ENCODE data around the gene PYY.
"Not testable (repeated sequence)": the region's sequence is repeated elsewhere in the genome, so short reads cannot be mapped to it uniquely, and the experiment has no call there.

PYY gene

GRCh38 chr17:43945074-43945829 lies 8.5 kb downstream of the PYY start:
- DNase-seq (ENCODE audit: low spot score) = no peak

GRCh38 chr17:43942051-43942685 lies 11.6 kb downstream of the PYY start, which contains the start of gene PPY:
Gene PPY, minus strand, starts transcription at chr17:43942476. Its CDS starts 822 bp downstream, at chr17:43941654.
- DNase-seq (ENCODE audit: low spot score) = no peak

DNA sequence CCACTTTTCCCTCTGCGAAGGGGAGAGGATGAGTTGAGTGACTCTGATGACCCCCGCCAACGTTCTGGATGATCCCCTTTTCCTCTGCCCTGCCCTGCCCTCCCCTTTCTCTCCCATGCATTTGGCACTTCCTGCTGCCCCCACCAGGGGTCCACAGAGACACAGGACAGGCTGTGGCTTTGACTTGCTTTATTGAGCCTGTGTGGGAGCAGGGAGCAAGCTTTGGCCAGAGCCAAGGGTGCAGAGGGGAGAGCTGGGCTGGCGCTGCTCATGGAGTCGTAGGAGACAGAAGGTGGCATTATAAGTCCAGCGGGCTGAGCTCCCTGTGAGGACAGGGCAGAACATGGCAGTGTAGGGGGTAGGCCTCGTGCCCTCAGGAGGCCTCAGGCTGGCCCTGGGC lies 13.1 kb downstream of the PYY start:
- DNase-seq (ENCODE audit: low spot score) = peak; percentile 34

- no peak for DNase-seq (ENCODE audit: low spot score)
These were observed 13.9 kb downstream of the PYY start for GRCh38 chr17:43939886-43940285.

DNA sequence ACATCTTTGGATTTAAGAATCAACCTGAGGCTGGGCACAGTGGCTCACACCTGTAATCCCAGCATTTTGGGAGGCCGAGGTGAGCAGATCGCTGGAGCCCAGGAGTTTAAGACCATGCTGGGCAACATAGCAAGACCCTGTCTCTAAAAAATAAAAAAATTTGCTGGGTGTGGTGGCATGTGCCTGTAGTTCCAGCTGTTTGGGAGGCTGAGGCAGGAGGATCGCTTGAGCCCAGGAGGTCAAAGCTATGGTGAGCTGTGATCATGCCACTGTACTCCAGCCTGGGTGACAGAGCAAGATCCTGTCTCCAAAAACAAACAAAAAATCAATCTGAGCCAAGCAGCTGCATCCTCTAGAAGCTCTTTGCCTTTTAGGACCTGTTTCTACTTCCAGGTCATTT lies 14.3 kb downstream of the PYY start:
- not testable (repeated sequence) for DNase-seq (ENCODE audit: low spot score)

GRCh38 chr17:43938838-43939182 lies 14.9 kb downstream of the PYY start:
- DNase-seq (ENCODE audit: low spot score) = no peak

GRCh38 chr17:43936434-43936833 lies 17.3 kb downstream of the PYY start:
- peak; percentile 65 for DNase-seq (ENCODE audit: low spot score)

DNA sequence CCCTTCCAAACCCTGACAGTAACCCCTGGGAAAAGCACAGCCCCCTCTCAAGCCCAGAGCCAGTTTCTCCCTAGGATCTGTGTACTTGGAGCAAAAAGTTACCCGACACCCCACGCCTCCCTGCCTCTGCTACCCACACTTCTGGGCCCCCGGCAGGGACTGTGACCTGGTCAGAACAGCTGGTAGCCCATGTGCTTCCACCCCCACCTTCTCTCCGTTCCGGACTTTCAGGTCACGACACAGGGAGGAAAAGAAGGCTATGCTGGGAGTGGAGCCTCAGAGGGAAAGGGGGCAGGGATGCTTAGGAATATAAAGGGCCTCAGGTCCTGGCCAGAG lies 17.8 kb downstream of the PYY start:
- DNase-seq (ENCODE audit: low spot score) = no peak

GRCh38 chr17:43935204-43935925 lies 18.4 kb downstream of the PYY start:
- no peak for DNase-seq (ENCODE audit: low spot score)

- DNase-seq (ENCODE audit: low spot score) = no peak
These were observed 20.8 kb downstream of the PYY start for GRCh38 chr17:43932923-43933322.

- DNase-seq (ENCODE audit: low spot score) = no peak
These were observed 21.4 kb downstream of the PYY start for GRCh38 chr17:43932357-43932756.

GRCh38 chr17:43931062-43931571 lies 22.6 kb downstream of the PYY start:
- DNase-seq (ENCODE audit: low spot score) = peak; percentile 83

DNA sequence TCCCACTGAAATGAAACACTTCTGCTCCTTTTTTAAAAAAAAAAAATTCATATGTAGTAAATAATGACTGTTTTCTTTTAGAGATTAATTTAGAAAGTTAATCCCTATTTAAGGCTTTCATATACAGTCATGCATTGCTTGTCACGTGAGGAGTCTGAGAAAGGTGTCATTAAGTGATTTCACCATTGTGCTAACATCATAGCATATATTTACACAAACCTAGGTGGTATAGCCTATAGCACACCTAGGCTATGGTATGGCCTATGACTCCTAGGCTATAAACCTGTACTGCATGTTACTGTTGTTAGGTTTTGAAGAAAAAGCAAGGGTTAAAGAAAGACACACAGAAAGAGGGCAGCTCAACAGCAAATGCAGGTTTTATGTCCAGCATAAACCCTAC lies 25.1 kb downstream of the PYY start:
- no peak for DNase-seq (ENCODE audit: low spot score)

- not testable (repeated sequence) for DNase-seq (ENCODE audit: low spot score)
These were observed 25.8 kb downstream of the PYY start for GRCh38 chr17:43927929-43928328.

DNA sequence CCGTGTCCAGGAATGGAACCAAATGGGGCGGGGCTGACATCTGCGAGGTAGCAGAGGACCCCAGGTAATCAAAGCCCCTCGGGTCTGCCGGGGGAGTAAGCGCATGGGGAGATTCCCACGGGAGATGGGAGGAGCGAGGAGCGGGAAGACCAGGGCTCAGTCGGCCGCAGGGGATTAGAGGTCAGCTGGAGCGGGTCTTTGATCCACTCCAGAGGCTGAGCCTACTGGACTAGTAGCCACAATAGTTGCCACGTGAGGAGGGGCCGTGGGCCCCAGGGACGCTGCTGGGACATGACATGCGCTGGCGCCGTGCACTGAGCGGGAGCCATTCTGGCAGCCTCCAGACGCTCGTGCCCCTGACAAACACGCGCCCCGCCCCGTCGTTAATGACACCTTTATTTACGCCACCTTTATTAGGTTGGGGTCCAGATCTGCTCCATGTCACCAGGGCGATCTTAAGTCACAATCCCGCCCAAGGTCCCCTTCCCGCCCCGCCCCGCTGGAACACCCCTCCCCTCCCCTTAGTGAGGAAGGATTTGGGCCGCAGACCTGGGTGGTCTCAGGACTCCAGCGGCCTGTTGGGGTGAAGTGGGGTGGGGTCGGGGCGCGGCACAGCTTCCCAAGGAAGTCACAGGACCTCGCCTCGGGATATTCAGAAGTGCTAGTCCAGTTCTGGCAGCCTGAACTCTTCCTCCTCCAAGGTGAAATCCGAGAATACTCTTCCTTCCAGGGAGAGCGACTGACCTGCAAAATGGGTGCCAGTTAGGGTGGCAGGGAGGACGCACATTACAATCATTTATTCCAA lies 26.5 kb downstream of the PYY start:
- no peak for DNase-seq (ENCODE audit: low spot score)

DNA sequence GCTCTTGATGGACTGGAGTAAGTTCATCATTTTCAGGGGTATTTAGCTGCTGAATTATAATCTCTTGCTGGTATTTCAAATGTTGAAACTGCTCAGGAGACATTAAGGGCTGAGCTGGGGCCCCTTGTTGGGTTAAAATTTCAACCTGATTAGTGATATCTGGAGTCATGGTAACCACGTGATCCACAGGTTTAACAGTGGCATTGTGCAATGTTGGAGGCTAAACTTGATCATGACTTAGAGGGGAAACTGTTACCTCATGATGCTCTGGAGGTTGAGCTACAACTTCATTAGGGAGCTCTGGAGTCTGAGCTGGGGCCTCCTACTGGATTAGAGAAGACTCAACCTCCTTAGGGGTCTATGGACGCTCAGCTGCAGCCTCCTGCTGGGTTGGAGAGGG lies 29.2 kb downstream of the PYY start:
- DNase-seq (ENCODE audit: low spot score) = no peak

GRCh38 chr17:43920500-43921095 lies 33.1 kb downstream of the PYY start:
- DNase-seq (ENCODE audit: low spot score) = no peak

DNA sequence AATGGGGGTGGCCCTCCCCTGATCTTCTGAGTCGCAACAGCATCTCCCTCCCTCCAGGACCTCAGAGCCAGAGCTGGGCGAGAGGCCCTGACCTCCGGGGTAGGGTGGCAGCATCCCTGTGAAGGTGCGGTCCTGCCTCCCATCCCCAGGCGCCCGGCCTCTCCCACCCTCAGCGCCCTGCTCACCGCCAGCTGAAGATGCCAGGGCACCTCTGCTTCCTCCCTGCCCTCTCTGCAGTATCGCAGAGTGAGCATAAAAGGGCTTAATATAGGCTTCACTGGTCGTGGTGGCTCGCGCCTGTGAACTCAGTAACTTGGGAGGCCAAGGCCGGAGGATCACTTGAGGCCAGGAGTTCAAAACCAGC lies 35.7 kb downstream of the PYY start:
- no peak for DNase-seq (ENCODE audit: low spot score)

DNA sequence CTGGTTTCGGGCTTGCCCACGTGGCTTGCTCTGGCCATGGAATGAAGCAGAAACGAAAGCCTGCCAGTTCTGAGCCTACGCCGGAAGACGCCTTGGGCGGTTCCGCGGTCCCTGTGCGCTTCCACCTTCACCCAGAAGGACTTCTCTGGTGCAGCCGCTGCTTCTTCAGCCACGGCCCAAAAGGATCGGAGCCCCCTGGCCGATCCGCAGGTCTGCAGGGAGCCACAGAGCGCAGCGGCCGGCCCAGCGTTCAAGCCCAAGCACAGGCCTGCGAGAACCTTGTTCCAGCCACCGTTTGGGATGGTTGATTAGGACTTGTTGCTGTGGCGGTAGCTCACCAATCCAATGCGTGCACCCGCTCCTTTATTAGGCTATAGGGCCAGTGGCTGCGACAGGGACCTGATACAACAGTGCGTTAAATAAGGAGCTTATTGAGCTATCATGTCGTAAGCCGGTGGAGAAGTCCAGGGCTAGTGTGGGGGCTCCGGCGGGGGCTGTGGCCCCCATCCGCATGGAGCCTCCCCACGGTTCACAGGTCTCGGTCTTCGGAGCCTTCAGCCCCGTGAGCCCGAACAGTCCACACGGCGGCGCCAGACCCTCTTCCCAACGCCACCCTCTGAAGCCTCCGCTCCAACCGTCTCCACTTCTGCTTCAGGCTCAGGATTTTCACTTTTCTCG lies 36.3 kb downstream of the PYY start:
- DNase-seq (ENCODE audit: low spot score) = no peak

GRCh38 chr17:43917016-43917347 lies 36.8 kb downstream of the PYY start:
- no peak for DNase-seq (ENCODE audit: low spot score)

DNA sequence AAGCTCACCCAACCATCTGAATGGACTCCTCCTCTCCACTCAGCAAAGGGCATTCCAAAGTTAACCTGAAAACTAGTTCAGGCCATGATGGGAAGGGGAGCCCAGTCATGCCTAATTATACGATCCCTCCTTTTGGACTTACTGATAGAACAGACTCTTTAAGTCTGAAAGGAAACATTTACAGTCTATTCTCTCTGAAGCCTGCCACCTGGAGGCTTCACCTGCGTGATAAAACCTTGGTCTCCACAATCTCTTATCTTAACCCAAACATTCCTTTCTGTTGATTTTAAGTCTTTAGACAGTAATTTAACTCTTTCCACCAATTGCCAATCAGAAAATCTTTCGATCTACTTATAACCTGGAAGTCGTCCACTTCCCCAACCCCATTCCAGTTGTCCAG lies 37.4 kb downstream of the PYY start:
- DNase-seq (ENCODE audit: low spot score) = no peak

GRCh38 chr17:43915559-43915958 lies 38.2 kb downstream of the PYY start:
- DNase-seq (ENCODE audit: low spot score) = no peak
